ENCODE measurements around the gene STK24.

The STK24 gene

DNA sequence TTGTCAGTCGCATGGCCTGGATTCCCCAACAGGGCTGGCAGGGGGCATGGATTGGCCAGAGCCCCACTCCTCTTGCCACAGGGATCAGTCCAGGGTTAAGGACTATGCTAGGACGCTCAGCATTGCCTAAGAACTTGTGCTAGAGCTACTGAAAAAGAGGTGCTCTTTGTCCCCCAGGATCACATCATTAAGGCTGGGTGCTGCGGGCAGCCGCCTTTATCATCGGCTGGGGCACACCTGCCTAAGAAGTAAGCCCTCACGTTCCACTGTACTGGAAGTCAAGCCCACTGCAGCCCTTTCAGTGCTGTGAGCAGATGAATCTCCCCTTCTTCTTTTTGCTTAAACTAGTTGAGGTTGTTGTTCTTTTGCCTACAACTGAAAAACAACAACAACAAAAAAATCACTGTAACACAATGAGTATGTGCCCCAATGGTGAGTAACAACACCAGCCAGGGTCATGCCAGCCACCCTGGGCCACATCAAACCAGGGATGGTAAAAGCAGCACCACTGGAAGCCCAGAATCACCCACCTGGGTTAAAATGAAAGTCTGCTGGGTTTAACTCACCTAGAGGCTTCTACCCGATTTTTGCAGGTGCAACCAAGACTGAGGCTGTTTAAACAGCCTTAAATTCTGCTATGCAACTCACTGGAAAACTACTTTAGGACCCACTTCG, 20.6 kb downstream of the STK24 start:
- DNase-seq, result no peak

DNA sequence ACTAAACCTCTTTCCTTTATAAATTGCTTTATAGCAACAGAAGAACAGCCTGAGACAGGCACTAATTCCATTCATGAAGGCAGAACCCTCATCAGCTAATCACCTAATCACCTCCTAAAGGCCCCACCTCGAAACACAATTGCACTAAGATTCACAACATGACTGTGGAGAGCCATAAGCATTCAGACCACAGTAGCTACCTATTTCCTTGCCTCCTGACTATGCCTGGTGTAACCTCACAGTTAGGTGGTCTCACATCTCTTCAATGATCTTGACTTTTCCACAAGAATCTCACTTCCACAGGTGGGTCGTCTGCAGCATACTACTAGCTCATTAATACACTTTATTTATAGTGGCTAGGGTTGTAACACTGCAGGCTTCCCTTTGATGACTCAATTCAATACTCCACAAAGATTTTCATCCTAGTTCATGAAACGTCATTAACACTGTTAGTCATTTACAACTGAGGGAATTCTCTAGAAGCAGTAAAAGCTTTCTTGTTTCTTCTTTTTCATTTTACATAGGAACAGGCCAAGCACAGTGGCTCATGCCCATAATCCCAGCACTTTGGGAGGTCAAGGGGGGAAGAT, 27.1 kb downstream of the STK24 start:
- DNase-seq, result no peak

- no peak for DNase-seq
These were observed 27.7 kb downstream of the STK24 start for GRCh38 chr13:98549006-98549727.

DNA sequence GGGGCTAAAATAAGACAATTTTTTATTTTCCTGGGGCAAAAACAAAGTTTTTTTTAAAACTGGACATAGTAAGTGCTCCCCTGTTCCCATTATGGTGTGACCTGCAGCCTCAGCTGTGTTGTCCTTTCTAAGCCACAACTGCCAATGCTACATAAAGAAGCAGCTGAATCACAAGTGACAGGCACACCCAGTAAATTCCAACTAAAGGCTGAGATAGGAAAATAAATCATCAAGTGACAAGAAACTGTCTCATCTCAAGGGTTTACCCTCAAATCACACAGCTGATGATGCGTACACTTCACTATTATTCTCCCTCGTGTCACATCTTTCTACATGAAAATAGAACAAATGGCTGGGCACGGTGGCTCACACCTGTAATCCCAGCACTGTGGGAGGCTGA, 28.7 kb downstream of the STK24 start:
- no peak for DNase-seq

DNA sequence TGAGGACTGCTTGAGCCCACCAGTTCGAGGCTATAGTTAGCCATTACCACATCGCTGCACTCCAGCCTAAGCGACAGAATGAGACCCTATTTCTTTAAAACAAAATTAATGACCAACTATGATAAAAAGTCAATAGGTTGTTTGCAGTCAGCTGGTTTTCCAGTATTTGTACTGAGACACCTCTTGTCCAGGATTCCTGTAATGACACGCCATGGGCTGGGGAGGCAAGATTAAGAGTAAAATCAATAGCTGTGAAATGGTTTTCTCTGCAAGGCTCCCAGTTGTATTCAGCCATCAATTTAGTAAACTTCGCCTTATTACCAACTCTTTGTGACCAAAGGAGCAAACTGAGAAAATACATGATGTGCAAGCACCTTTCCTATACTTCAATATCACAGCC, 29.5 kb downstream of the STK24 start:
- no peak for DNase-seq

- no peak for DNase-seq
These were observed 30.5 kb downstream of the STK24 start for GRCh38 chr13:98546402-98546801.

GRCh38 chr13:98544104-98544710, 32.7 kb downstream of the STK24 start:
- no peak for DNase-seq

DNA sequence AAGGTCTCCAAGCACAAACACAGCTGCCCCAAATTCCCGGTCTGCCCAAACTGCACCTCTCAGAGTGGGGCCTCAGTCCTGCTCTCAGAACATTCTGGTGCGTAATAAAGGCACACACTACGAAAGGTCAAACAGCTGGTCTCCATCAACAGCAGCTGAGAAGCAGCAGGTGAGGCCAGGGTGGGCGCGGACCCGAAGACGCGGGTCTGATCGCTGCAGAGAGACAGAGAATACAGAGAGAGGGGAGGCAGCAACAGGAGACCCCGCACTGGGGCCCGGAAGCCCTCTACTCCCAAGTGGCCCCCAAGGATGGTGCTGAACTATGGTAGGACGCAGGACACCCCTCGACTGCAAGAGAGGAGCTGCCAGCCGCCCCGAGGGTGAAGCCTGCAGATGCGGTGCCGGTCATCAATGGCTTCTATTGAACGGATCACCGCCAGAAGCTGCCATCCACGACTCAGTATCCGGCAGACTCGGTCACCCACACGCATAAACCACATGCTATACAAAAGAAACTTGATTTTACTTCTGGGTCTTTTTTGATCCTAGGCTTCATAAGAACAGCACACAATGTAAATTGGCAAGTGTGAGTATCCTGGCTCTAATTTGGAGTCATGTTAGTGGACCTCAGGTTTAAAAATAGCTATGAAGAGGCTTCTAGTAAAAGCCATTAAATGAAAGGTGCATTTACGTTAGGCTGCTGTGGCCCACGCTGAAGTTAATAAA, 33.4 kb downstream of the STK24 start:
- peak in 1 of 6 experiments; percentile 17 for DNase-seq

DNA sequence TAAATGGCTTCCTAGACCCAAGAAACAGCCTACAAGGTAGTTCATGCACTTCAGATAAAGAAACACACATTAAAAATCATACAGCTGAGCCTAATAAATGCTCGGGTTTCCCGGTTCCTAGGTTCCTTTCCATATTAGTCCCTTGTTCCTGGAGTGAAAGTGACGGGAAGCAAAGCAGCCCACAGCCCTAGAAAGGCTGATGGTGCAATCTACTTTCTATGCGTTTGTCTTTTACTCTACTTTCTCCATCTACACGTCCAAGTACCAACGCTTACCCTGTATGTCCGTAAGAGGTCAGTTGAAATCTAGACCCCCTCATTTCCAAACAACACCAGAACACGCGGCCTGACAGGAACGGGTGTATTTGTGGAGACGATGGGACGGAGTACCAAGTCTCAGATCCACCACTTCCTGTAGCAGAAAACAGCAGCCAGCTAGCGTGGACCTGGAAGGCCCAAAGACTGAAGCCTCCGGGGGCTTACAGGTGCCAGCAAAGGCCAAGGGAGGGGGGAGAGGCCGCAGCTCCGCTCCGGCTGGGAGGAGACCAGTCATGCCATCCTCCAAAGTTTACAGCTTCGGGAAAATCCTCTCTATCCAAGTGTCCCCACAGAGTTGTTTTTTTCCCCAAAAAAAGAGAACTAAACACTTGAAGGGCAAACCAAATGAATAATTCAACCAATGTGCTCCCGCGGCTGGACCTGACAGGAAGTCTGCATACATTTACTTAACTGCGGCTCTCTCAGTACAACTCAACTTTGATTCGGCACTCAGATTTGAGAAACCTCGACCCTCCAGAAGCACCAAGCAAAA, 34.1 kb downstream of the STK24 start:
- DNase-seq, result peak in 3 of 6 experiments; percentile 14 to 60 (median 22)

DNA sequence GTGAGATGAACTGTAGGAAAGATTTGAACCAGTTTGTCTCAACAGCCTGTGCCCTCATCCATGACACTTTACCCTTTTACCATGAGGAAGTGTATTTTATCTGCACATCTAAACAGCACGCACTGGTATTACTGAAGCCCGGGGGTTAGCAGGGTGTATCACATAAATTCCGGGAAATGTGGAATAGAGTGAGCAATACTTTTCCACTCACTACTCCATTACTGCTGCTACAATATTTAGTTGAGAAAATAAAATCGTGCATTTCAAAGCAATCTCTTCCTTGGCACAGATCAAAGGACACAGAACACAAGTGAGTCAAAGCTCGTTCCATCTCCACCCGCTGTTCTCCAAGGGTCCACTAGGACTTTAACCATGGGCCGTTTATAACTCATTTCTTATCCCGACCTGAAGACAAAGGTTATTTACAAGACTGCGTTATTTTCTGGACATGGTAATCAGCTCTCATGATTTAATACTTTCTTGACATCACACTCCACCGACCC, 35.2 kb downstream of the STK24 start:
- DNase-seq, result no peak

DNA sequence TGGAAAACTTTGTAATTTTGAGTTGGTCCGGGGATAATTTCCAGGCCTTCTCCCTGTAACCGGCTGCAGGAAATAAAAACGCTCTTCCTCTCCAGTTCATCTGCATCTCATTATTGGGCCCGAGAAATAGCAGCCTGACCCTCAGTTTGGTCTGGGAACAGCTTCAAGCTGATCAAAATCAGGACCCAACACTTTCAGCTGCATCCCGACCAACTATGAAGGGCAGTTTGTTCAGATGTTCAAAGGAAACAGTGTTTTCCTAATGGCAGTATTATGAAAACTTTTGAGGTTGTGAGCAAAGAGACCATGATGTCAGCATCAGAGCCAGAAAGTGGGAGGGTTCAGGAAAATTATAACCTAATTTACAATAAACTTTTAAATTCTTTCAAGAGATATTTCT, 35.7 kb downstream of the STK24 start:
- DNase-seq, result no peak

DNA sequence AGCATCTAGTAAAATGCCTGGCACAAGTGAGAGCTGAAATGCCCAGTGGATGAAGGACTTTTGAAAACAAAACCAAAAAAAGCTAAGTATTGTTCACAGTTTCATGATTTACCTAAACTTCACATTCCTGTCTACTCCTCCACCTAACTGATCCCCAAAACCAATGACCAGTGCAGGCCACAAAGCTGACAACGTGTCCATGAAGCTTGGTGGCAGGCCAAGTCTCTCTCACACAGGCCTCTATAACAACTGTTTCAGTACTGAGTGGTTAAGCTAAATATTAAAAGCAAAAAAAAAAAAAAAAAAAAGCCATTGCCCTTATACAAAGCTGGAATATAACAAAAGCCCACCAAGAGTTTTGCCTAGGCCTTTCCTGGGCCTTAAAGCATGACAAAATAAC, 36.4 kb downstream of the STK24 start:
- no peak for DNase-seq

DNA sequence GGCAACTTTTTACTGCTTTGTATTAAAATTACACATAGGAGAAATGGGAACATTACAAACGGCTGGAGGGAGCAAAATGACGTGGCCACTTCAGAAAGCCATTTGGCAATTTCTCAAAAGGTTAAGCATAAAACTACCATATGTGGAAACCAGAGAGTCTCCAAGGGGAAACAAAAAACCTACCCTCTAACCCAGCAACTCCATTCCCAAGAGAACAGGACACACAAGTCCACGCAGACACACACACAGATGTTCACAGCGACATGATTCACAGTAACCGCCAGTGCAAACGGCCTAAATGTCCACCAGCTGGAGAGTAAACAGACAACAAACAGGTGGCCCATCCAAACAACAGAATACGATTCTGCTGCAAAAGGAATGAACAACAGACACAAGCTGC, 37.2 kb downstream of the STK24 start:
- DNase-seq, result no peak

- no peak for DNase-seq
These were observed 38.0 kb downstream of the STK24 start for GRCh38 chr13:98538876-98539275.

DNA sequence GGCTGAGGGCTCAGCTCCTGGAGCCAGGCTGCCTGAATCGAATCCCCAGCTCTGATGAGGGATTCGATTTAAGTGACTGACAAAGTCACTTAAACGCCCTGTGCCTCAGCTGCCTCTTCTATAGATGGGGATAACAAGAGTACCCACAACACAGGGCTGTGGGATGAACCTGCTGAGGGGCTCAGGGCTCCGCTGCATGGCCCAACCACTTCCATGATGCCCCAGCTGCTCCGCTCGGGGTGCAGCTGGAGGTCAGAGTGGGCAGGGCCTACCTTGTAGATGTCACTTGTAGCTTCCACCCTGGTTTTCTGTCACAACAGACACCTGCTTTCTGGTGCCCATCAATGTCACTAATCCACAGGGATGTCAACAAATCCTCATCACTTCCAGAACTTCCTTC, 39.2 kb downstream of the STK24 start:
- no peak for DNase-seq

GRCh38 chr13:98537306-98537705, 39.6 kb downstream of the STK24 start:
- no peak for DNase-seq

- DNase-seq, result no peak
These were observed 40.2 kb downstream of the STK24 start for GRCh38 chr13:98536729-98537128.

- DNase-seq, result no peak
These were observed 41.2 kb downstream of the STK24 start for GRCh38 chr13:98535501-98536354.

DNA sequence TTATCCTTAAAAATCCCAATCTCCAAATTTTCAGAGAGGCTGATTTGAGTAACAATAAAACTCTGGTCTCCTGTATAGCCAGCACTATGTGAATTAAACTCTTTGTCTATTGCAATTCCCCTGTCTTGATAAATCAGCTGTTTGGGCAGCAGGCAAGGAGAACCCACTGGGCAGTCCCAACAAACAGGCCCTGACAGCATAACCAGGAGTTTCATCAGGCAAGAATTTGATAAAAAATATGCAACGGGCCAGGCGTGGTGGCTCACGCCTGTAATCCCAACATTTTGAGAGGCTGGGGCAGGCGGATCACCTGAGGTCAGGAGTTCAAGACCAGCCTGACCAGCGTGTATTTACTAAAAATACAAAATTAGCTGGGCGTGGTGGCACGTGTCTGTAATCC, 42.1 kb downstream of the STK24 start:
- no peak for DNase-seq

DNA sequence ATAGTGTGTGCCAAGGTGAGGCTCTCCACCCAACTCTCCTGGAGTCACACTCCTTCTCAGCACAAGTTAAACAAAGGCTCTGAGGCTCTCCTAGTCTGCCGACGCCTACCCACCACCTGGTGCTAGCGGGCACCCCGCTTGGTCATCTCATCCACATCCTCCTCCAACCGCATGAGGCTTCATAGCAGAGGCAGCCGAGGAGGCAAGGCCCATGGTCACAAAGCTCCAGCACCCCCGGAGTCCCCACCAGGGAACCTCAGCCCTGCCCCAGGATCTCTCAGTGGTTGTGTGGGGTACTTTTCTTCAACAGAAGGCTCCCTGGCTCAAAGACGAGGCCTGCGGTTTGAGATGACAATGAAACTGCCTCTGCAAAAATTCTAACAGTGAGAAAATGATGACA, 43.0 kb downstream of the STK24 start:
- DNase-seq, result no peak

GRCh38 chr13:98532254-98532653, 44.7 kb downstream of the STK24 start:
- no peak for DNase-seq

Measured in stimulated activated naive CD4-positive, alpha-beta T cell (primary cell).